DND-41 (cell line): Measurements from ENCODE around the gene KIAA0753.

Source experiments
- CTCF ChIP-seq: IDR thresholded peaks from 2 replicates; pipeline ENCODE4 v1.5.1; 2012; ENCODE audit warnings: borderline replicate concordance, low read length, moderate library complexity, mild to moderate bottlenecking; ENCODE audit not compliant: poor library complexity, severe bottlenecking; ENCODE audit errors: extremely low read depth
- EZH2 ChIP-seq: IDR thresholded peaks from 3 replicates; pipeline ENCODE4 v1.6.1; 2012; ENCODE audit warnings: borderline replicate concordance, low read depth, mild to moderate bottlenecking, moderate library complexity, low read length, inconsistent platforms; ENCODE audit not compliant: severe bottlenecking

GRCh38 chr17:6667516-6667915 is 27.0 kb upstream of the KIAA0753 start:
- no peak for TF ChIP-seq CTCF
- TF ChIP-seq EZH2 = no peak
